NK-92 (cell line): ENCODE data around the gene RTN4R.
"Not testable (repeated sequence)": the region's sequence is repeated elsewhere in the genome, so short reads cannot be mapped to it uniquely, and the experiment has no call there.

Experiments
- DNase-seq: peaks from one replicate; lab custom pipeline; 2025; ENCODE audit not compliant: unreplicated experiment; lab: John Stamatoyannopoulos, UW

RTN4R gene

DNA sequence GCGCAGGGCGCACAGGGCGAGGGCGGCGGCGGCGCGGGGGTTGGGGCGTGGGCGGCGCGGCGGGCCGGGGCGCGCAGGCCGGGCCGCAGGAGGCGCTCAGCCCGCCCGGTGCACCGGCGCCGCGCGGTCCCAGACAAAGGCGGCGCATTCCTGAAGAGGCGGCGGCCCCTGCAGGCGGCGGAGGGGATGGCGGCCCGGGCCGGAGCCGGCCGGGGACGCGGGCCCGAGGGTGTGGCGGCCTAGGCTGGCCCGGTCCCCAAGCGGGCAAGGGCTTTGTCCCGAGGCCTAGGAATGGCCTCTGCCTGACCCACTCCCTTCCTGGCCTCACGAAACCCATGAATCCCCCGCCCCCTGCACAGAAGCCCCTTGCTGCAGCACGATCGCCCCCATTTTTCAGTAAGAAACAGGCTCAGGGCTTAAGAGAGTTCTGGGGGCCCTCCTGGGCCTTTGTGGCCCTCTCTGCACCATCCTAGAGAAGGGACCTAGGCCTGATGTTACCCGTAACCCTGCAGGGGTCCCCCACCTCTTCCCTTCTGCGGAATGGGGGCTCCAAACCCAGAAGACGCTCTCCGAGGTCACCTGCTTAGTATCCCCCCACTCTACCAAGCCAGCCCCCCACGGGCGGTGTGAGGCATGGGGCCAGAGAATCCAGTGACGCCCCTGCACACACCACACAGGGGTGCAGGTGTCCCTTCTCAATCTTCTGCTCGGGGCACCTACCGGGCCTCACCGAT is at the start of gene RTN4R:
TSS of gene RTN4R (minus strand) at position 40 of the 734 bp plus-strand sequence. CDS start 226 bp downstream, outside the sequence.
- no peak for DNase-seq

DNA sequence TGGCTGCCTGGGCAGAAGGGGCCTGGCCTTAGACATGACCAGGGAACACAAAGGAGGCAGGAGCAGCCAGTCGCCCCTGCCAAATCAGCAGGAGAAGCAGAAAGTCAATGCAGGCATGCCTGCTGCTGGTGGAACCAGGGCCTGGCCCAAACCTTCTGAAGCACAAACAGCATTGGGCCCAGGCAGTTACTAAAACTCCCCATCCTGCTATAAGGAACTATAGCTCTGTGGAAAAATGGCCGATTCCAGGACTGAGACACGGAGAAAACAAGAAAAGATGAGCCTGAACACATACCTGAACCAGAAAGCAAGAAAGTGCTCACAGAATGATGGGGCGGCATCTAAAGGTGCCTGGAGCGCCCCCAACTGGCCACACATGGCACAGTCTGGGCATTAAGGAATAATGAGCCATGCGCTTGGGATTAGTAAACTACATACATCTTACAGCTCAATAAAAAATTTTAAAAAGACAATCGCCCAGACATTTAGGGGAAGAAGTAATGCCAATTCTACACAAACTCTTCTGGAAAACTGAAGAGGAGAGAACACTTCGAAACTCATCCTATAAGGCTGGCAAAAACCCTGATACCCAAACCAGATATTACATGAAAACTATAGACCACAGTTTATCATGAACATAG is 49.4 kb upstream of the RTN4R start:
- DNase-seq: not testable (repeated sequence)

DNA sequence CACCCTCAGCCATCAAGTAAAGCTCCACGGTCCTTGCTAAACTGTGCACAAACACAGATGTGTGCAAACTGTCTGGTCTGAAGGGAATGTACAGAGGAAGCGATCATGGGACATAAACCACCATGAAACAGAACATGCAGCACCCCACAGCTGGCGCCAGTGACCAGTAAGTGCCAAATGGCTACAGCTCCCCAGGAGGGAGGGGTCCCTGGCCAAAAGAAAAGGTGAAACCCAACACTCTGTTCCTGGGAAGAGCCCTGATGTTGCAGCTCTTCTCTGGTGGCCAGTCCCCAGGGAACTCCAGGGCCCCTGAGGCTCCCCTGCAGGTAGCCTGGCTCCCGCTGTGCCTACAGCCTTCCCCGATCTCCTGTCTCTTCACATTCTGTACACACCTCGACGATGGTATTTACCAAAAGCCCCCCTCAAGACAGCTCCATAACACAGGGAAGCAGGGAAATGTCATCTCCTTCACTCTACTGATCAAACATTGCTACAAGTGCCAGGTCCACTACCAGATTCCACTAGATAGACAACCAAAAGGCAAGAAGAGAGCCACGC is 48.8 kb upstream of the RTN4R start:
- DNase-seq: no peak

DNA sequence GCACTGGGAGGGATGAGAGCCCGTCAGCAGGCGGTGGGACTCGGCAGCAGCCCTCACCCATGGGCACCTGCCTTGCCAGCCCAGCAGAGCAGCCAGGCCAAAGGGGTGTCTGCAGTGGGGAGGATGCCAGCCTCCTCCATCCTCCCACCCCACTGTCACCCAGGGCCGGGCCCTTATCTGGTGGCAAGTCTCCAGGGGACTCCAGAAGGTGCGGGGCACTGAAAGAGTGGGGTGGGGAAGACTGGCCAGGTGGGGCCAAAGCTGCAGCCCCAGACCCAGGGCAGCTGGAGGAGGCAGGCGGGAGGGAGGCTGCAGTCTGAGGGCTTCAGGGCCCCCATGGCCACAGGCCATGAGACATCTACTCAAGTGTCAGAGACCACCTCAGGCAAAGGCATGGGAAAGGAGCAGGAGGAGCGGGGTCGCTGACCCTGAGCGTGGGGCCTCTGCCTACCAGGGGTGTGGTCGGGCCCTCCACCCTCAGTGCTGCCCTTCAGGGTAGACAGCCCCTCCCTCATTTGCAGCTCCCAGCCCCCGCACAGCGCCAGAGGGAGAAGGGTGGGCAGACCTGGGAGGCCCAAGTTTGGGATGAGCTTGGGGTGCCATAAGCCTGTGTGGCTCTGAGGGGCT is 48.2 kb upstream of the RTN4R start:
- no peak for DNase-seq

DNA sequence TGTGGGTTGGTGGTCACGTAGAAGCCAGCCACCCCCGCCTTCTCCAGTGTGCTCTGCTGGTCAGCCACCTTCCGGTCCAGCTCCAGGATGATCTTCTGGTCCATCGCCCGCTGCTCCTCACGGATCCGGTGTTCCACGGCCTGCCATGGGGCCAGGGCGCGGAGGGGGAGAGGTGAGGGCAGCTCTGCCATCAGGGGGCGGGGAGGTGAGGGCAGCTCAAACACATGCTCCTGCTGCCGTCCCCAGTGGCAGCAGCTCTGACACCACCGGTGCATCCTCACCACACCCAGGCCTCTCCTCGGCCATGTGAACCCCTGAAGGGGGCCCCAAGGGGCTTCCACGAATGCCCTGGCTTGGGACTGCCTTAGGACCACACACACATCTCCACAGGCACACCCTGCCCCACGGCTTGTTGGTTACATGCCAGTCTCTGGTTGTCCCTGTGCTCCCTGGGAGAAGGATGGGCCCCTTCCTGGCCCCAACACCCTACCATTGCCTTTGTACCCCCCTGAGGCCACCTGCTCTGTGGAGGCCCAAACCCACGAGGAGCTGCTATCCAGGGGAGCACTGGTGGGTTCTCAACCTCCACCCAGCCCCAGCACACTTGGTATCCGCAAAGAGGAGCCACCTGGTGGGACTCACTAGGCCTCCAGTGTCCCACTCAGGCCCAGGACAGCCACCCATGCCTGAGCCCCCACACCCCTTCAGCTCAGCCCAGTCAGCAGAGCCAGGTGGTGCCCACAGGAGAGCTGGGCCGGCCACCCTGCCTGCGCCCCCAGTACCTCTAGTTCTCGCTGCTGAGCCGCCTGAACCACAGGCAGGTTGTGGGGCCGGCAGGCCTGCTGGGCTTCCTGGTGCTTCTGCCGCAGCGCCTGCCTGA is 47.5 kb upstream of the RTN4R start:
- no peak for DNase-seq

DNA sequence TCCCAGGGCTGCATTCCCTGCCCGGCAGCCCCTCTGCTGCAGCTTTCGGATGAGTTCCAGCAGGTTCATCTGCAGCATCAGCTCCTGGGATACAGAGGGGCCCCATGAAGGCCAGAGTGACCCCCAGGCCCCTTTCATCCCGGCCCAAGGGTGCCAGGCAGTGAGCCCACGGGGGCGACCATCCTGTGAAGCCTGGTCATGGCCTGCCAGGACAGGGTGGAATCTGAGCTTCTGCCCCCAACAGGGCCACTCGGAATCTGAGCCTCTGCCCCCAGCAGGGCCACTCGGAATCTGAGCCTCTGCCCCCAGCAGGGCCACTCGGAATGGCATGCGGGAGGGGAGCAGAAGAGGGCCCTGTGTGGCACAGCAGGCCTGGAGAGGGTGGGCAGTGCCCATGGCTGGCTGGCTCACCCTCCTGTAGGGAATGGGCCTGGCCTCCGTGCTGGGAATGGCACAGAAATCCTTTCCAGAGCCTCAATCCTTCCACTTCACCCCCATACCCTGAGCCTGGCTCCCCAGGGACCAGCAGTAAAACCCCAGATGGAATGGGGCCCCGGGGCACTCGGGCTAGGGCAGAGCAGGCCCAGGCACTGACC is 46.7 kb upstream of the RTN4R start:
- DNase-seq: not testable (repeated sequence)

DNA sequence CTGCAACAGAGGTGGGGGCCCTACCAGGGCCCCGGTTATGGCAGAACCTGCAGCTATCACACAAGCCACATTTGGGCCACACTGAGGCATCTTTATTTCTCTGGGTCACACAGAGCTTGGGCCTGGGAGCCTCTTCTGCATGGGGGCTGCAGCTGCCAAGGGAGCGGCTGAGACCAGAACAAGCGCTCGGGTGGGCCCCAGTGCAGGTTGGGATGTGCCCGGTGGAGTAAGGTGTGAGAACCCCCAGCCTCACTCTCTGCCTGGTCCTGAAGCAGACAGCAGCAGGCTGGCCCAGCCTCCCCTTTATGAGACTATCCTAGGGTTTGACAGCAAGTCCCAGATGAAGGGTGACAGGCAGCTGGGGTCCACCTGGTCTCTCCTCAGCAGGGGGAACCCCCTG is 46.1 kb upstream of the RTN4R start:
- not testable (repeated sequence) for DNase-seq

DNA sequence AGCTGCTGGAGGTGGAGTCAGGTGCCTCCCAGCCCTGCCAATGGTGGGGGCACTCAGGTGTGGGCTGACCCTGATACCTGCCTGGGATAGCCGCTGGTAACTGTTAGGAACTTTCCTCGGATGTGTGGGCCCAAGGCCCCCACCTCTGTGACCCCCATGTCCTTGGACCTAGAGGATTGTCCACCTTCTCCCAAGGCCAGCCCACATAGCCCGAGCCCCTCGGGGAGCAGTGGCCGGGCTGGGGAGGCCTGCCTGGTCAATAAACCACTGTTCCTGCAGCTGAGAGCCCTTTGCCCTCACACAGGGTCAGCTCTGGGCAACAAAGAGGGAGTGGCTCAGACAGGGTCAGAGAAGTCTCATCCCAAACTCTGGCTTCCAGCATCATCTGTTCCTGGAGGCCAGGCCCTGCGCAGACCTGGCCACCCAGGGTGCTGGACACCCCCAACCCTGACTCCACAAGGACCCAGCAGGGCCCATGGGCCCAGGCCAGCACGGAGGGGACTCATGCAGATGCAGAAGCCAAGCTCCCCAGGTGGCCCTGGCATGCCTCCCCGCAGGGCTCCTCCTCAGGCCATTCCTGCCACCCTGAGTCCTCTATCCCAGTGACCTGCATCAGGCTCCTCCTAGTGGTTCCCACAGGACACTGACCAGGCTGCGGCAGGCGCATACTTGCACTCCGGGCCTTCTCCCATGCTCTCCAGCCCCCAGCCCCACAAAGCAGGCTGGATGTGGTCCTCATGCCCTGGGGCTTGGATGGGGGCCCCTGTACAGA is 45.4 kb upstream of the RTN4R start:
- DNase-seq: not testable (repeated sequence)

DNA sequence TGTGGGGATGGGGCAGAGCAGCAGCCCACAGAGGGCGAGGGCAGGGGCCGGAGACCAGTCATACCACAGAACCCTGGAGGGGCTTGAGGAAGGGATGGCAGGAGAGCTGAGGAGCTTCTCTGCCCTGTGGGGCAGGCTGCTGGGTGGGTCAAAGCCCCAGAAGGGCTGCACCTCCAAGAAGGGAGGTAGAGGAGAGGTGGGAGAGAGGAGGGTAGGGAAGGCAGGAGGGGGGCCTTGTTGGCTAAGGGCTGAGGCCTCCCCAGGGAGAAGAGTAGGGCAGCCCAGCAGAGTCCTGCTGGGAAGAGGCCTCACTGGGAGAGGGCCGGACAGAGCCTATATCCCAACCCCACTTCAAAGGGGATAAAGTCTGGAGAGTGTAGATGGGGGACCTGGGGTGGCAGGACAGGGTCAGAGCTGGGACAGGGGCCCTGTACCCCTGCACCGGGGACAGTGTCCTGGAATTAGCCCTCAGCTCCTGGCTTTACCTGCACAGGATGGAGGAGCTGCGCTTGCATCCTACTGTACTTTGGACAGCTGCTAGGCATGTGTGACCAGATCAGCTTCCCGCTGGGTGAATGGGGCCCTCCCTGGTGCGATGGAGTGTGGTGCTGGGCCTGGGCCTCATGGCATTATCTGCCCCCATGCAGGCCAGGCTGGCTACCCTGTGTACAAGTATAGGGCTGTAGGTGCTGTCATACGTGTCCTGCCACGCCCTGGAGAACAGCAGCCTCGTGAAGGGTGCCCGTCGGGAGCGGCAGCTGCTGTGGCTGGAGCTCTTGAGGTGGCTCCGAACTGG is 44.5 kb upstream of the RTN4R start:
- DNase-seq: no peak

DNA sequence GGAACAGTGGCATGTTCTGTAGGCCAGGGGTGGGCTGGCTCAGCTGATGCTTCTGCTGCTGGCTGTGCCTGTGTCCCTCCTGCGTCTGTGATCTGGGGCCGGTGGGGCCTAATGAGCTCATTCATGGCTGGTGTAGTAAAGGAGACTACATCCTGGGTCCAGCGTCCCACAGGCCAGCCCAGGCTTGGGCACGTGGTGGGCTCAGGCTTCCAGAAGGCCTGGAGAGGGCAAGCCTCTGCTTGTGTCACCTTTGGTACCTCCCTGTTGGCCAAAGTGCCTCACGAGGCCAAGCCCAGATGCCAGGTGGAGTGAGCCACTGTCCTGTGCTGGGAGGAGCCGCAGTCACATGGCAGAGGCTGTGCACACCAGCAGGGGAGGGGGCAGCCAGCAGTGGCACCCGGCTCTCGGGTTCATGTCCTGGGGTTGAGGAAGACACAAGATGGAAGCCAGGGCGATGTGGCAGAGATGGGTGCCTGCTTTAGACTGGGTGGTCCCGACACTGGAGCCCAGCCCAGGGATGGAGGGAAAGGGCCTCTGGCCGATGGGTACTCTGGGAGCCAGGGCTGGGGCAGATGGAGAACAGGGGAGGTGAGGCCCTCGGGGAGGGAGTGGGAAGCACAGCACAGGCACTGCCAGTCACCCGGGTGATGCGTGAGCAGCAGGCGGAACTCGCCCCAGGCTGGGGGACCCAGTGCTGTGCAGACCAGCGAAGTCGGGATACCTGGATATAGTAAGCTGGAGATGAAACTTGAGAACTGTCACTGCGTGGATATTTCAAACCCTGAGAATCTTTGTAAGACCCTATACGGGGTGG is 43.3 kb upstream of the RTN4R start:
- not testable (repeated sequence) for DNase-seq

DNA sequence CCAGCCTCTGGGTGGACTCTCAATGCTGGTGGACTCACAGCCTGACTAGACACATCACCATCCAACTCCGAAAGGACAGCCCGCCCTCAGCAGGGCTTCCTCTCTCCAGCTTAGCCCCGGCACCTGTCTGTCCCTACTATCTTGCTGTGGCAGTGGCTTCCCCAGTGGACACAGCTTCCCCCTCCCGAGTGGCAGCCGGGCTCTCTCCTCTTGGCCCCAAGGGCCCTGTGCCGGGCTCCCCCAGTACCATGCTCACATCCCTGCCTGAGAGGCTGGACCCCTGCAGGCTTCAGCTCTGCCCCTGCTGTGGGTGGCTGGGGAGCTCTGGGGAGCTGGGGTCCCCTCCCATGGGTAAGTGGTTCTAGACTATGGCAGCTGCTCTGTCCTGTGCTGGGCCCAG is 42.7 kb upstream of the RTN4R start:
- DNase-seq: not testable (repeated sequence)

DNA sequence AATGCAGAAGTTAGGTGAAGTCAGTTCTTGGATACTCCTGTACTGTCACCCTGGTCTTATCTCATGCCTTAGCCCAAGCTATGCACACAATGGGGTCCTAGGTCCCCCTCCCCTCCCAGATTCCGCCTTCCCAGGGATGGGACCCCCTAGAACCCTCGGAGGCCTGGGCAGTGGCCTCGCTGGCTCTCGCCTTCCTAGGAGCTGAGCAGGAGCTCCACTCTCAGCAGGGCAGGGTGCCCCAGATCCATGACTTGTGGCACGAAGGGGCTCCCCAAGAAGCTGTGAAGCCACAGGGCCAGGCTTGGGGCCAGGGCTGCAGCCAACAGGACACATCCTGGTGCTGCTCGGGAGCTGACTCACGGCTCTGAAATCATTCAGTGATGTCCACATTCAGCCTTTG is 42.1 kb upstream of the RTN4R start:
- DNase-seq: not testable (repeated sequence)

DNA sequence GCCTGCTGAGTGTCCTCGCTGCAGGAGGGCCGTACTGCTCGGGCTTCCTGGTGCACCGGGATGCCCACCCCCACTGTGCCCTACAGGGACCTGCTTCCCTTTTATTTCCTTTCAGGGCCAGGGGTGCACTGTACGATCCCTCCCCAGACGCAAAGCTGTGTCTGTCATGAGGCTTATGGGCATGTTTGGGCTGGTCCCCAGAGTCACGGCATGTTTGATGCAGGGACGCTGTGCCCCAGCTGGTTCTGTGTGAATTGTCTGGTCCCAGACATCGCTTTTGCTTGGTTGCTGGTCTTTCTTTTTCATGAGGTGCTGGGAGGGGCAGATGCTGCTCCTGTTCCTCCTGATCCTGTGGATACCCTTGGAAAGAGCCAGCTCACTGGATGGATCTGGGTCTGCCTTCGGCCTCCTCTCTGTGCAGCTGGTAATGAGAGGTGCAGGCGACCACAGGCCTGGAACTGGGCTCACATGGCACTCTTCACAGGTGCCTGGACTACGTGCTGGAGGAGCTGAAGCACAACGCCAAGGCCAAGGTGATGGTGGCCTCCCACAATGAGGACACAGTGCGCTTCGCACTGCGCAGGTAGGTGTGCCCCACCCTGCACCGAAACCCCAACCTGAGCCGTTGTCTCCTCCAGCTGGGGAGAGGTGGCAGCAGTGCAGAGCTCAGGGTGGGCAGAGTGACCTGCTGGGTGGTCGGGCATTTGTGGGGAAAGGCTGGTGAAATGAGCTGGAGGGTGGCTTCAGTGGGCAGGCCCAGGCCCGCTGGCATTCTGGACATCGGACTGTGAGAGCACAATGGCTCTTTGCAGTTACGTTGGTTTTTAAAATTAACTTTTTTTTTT is 40.9 kb upstream of the RTN4R start:
- not testable (repeated sequence) for DNase-seq

DNA sequence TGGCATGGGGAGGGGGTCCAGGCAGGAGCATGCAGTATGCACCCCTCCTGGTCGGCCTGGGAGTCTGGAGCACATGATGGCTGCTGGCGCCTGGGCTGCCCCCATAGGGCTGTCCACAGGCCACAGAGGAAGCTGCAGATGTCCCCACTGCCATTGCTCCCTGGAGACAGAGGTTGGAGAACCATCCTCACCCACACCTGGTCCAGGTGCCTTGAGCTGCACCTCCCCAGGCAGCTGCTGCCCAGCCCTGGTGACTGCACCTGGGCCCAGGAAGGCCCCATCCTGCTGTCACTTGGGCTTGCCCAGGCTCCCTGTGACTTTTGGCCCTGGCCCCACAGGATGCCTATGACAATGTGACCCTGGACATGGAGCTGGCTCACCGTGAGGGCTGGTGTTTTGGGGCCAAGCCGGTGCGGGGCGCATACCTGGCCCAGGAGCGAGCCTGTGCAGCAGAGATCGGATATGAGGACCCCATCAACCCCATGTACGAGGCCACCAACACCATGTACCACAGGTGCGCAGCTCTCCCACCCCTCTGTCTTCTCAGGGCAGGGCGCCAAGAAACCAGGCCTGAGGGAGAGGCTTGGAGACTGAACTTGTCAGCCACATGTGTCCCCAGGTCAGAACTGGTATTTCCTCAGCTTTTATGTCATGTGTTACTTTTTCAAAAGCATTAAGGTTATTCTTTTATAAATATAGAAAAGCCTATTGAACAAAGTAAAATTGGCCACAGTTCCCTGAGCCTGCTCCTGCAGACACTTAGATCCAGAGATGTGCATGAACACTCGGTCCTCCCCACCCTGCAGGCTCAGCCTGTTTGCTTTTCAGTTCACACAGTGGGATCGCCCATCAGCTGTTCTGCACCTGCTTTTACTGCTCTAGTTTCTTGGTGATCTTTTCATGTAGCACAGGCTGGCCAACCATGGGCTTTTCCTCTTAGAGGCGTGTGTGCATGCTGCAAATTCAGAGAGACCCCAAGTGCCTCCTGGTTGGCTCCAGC is 39.6 kb upstream of the RTN4R start:
- not testable (repeated sequence) for DNase-seq

DNA sequence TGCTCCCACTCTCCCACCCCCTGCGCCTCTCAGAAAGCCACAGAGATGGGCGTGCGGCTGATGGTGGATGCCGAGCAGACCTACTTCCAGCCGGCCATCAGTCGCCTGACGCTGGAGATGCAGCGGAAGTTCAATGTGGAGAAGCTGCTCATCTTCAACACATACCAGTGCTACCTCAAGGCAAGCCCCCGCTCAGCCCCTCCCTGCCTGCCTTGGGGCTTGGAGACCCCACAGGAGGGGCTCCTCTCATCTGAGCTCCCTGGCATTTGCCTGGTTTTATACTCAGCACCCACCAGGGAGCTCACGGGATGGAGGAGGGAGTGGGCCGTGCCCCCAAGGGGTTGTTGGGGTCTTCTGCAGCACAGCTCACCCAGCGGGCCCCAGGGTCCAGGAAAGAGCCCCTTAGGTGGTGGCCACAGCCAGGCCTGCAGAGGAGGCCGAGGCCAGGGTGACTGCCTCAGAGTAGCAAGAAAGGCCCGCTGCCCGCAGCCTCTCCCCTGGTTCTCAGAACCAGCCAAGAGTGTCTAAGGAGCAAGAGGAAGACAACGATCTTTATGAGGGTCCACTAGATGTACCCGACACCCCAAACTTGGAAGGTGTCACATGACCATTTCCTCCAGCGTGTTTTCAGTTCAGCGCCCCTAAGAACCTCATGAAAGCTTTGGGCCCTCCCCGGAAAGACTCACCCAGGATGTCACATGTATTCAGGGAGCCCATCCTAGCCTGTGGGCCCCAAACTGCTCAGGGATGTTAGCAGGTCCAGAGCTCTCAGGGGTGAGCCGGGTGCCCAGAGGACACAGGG is 38.7 kb upstream of the RTN4R start:
- not testable (repeated sequence) for DNase-seq
